Cerebellar nuclear complex (tissue), 1 donor: Measurements from ENCODE around the gene PRKAG1.
"Not testable (repeated sequence)": the region's sequence is repeated elsewhere in the genome, so short reads cannot be mapped to it uniquely, and the experiment has no call there.

Source experiments
- DNase-seq, 2 experiments: peaks; one replicate each; lab custom pipeline; 2025; lab: John Stamatoyannopoulos, UW

Gene PRKAG1

DNA sequence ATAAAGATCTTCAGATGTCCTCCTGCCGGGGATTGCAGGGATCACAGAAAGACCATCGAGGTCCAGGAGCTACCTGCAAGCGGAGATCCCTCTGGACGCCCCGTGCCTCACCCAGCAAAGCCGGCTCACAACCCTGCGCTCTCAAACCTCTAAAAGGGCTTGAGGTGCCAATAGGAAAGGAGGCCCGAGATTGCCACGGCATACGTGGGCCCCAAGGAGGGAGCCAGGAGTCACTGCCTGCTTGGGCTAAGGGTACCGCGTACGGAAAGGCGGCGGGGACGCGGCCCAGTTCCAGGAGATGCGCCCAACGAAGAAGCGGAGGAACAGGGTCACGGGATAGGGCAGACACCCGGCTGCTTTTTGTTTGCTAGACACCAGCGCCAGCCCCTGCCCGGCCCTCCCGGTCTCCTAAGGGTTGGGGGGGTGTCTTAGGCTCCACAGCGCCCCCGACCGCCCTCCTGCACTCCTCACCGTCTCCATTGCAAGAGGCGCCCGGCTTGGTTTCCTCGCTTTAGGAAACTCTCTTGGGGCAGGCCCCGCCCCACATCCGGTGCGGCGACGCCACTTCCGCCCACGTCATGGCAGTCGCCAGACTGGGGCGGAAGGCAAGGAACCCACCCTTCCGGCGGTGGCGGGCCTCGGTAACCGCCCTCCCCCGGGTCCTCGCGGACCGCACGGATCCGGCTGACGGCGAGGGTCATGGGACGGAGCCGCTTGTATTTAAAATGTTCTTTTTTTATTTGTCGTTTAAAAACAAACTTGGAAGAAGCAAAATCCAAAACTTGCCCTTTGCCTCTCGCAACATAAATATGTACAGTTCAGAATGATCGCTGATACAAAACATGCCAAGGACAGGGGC, at the start of gene PRKAG1:
Gene PRKAG1, minus strand, starts transcription at position 516 of the 859 bp plus-strand sequence. Its CDS starts 36 bp downstream, at position 480.
- DNase-seq, result peak; percentile 58 to 75

DNA sequence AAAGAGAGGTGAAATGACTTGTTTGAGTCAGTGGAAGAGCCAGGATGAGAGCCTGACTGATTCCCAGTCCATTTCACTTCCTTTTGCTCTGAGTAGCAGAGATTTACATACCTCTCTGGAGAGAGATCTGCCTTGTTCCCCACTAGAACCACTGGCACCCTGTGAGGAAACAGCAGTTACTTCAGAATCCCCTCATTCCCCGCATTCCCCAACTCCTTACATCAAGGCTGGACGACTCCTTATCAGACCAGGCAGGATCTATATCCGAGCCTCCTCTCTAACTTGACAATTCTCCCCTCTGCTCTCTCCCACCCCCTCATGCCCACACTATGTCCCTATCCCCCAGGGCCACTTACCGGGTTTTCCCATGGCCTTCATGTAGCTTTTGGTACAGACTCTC, 47.5 kb upstream of the PRKAG1 start:
- no peak for DNase-seq

DNA sequence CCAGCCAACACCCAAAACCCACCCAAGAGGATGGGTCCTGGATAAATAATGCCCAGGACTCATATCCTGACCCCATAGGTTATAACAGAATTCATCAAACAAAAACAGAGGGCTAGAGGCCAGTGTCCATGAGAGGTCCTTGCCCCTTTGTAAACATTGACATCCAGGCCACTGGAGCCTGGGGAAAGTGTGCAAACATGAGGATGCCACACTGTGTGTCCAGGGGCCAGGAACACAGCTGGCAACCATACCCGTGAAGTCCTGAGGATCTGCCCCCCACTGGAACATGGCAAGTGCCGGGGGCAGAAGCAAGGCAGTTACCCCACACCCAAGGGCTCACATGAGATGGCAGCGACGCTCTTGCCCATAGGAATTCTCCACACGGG, 46.2 kb upstream of the PRKAG1 start:
- no peak for DNase-seq

DNA sequence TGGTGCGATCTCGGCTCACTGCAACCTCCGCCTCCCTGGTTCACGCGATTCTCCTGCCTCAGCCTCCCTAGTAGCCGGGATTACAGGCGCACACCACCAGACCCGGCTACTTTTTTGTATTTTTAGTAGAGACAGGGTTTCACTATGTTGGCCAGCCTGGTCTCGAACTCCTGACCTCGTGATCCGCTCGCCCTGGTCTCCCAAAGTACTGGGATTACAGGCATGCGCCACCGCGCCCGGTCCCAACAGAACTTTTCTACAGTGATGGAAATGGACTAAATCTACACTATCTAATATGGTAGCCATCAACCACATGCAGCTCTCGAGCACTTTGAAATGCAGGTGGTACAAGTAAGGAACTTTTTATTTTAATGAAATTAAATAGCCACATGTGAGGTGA, 43.3 kb upstream of the PRKAG1 start:
- DNase-seq, result not testable (repeated sequence)

DNA sequence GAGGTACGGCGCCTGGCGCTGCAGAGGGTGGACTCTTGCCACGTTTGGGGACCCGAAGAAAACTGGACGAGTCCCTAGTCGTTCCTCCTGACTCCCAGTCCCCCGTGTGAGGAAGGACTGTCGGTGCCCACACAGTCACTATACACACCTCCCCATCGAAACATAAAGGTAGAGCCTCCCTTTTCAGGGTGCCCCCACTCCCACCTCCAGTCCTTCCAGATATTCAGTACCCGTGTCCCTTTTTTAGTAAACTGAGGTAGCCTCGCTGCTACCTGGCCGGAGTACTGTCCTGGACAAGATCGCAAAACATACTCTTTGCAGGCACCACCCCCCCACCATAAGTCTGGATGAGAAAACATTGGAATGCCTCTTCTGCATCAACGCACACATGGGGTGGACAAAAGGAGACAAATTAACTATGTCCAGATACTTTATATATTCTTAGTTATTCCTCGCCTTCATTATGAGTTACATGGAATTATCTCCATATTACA, 42.6 kb upstream of the PRKAG1 start:
- DNase-seq, result no peak

DNA sequence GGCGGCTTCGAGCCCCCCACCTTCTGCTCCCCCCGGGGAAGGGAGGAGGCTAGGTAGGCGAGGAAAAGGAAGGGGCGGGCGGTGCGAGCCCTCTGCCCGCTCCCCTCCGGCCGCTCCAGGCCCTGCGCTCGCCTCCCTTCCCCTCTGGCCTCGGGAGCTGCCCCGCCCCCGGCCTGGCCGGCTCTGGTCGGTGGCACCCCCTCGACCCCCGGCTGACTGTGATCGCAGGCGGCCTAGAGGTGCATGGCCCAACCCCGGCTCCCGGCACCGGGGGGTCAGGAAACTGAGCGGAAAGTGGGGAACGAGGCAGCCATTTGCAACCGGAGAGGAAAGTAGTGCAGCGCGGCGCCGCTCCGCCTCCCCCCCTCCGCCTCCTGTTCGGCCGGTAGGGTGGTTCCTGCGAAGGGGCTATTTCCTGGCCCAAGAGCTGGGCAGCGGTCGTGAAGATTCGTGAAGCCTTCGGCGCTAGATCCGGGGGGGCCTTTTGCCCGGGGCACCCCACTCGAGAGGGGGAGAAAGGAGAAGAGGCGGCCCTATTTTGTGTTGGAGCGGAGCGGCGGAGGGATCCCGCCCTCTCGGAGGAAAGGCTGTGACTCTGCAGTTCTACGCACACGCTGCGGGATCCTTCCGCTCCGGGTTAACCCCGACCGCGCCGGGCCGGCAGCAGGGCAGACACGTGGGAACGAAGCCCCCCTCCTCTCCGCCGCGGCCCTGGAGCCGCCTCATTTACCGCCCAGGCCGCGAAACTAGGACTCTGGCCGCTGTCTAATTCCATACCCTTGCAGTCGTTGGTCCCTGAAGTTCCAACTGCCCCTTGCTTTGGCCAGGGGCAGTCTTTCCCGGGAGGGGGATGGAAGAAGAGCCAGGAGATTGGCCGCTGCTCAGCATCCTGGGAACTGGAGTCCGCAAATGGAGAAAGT, 41.9 kb upstream of the PRKAG1 start, which contains the start of gene KMT2D:
Gene KMT2D, minus strand, starts transcription at position 558 of the 920 bp plus-strand sequence. CDS start 5,470 bp downstream, outside the sequence.
- DNase-seq, result peak in 1 of 2 experiments; percentile 58

DNA sequence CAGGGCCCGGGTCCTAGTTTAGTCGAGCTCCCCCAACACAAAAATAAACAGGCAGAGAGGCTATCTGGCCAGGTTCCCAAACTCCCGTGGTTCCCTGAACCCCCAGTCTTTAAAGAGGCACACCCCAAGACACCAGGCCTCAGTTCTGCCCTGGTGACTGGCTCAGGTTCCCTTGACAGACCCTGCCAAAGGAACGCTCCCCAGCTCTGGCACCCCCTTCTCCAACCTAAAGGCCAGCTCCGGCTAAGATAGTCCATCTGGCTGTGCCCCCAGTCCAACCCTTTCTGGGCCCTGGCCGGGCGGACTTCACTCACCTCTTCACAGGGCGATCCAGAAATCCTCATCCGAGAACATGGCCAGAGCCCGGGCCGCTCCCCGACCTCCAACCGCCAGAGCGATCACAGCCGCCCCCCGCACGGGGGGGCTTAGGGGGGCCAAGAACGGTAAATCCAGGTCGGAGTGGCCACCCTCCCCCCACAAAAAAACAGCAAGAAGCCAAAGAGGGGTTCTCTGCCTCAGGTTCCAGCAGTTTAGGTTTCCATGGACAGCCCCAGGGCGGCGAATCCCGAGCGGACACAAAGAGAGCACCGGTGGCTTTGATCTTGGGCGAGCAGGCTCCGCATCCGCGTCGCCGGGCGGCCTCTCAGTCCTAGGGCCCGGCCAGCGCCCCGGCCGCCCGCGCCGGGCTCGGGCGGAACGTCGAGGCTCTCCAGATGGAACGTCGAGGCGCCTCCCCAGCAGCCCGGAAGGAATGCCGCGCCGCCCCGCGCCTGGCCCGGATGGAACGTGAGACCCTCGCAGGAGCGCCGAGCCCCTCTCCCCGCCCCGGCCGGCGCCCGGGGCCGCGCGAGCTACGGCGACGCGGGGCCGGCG, 41.0 kb upstream of the PRKAG1 start:
- no peak for DNase-seq

DNA sequence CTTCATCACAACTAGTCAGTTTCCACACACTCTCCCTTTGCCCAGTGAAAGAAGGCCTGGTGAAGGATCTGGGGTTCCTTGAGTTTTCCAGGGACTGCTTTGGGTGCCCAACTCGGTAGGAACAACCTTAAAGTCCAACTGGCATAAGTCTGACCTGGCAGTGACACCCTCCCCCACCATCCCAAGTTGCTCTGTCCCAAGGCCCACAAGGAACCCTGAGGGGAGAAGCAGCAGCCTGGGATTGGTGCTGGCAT, 40.4 kb upstream of the PRKAG1 start:
- no peak for DNase-seq

DNA sequence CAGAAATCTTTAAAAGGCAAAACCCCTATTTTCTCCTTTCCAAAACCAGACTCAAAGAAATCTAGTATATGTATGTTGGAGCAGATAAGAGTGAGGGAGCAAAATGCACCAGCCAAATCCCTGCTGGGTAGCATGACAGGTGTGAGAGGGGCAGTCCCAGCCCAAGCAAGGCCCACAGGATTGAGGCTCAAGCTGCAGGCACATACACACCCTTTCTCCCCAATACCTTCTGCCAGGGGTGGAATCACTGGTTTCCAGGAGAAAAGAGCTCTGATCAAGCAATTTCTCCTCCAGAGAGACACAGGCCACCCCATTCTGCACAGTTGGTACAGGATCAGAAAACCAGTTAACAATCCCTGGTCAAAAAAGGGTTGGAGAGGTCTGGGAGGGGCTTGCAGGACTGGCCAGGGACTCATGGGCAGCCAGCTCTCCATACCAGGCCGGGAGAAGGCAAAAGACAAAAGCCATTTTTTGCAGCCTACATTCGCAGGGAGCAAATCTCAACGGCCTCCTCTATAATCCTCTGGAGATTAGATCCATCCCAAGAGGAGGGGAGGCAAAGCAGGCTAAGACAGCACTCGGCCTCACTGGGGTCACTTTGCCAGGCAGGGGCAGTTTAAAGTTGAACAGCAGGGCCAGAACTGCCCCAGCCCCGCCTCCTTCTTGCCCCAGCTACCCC, 39.9 kb upstream of the PRKAG1 start:
- DNase-seq, result no peak

DNA sequence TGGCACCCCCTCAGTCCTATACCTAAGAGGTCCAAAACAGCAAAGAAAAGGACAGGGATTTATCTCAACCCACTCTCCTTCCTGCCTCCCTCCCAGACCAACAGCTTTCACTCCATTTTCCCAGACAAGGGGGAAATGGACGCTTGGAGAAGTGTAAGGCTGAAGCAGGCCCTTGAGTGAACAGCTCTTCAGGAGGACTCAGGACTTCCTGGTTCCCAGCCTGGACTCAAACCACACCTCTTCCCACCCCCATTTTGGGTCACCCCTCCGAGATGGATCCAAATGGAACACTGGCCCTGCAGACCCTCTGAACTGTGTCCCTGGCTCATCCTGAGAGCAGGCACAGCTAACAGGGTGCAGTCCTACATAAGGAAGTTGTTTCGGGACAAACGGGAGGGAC, 39.3 kb upstream of the PRKAG1 start:
- DNase-seq, result no peak

DNA sequence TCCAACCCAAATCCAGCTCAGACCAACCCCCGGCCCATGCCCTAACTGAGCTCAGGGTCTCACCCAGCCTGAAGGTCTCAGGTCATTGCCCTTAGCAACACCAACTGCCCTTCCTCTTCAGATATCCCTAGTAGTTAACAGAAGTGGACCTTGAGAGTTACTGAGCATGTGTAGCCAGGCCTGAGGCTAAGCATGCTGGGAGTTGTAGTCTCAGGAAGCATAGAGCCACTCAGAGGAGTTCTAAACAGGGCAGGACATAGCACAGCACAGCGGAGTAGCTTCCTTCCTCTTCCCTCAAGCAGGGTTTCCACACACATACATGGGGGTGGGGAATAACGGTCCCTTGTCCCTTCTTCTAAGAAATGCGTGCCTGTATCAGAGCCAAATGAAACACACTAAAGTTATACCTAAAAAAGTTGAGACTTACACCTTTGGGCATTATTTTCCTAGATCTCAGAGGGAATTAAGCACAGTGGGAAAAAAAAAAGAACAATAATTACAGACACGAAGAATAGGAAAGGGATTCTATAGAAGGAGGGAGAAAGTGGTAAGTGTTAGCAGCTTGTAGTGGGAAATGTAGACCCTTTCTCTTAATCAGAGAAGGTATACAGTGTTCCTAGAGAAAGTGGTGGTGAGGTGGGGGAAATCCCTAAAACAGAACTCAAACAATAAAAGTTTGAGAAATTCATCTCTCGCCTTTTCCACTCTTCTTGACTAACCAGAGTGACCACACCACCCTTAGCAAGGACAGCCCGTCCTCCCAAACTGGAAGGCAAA, 37.6 kb upstream of the PRKAG1 start:
- DNase-seq, result no peak

DNA sequence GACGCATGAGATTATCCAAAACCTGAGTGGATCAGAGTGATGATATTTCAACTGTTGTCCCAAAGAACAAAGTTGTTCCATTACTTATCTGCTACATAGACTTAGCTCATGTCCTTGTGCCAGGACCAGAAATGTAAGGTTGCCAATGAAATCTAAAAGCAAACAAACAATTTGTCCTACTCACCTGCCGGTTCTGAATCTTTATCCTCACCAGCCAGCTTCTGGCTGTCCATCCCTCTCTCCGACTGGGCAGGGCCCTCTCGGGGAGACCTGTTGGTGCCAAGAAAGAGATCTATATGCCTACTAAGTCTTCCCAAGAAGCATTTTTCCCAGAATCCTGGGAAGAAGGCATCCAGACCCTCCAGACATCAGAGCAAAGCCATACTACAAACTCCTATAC, 36.5 kb upstream of the PRKAG1 start:
- DNase-seq, result no peak

DNA sequence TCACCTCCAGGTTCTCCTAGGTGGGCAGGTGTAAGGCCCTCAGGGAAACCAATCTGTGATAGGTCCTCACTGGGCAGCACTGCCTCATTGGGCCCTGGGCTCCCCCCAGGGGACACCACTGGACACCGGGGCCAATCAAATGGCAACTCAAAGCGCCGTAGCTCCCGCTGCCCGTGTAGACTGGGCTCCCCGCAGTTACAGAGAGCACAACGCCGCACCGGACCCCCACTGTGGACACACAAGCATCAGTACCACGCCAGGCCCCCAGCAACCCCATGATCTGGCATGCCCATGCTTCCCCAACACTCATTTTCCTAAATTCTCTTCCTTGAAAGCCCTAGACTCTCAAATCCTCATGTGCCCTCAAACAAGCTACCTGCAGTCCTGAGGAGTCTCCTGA, 35.9 kb upstream of the PRKAG1 start:
- no peak for DNase-seq

DNA sequence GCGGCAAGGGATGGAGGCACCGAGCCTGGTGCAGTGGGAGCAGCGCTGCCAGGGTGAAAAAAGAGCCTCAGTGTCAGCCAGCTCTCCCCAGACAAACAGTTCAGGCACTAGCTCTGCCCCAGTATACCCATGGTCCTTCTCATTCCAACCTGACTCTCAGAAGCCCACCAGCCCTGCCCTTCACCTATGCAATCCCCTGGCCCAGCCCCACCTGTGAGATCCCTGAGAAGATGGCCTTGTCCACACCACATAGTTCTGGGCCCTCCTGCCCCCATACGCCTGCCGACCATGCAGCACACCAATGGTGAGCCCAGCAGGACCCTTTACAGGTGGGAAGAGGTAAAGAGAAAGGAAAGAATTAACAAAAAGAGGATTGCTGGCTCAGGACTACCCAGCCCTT, 35.5 kb upstream of the PRKAG1 start:
- no peak for DNase-seq

DNA sequence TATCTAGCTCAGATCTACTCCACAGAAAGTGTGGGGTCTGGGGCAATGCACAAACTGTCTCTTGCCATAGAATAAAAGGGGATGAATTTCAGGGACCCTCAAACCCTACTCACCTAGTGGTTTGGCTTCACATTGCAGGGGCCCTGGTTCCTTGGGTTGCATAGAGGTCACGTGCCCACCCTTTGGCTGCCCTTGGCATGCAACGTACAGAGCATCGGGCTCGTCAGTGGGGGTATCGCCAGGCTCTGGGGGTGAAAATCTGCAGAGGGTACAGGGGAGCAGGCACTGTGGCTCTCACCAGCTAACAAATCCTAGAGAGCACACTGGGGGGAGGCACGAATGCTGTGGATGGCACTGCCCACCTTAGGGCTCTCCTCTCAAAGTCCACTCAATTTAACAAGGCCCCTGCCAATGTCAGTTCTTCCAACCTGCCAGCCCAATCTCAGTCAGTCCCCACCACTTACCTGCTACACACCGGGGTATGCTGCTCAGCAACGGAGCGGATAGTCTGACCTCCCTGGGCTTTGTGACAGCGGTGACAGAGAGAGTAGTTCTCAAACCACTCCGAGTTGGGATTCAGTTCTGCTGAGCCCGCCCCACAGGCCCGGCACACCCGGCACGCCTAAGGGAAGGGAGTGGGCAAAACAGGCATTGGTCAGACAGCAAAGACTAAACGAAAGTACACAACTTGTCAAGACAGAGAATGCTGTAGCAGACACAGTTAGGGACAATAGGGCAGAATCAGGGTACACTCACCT, 34.1 kb upstream of the PRKAG1 start:
- no peak for DNase-seq

DNA sequence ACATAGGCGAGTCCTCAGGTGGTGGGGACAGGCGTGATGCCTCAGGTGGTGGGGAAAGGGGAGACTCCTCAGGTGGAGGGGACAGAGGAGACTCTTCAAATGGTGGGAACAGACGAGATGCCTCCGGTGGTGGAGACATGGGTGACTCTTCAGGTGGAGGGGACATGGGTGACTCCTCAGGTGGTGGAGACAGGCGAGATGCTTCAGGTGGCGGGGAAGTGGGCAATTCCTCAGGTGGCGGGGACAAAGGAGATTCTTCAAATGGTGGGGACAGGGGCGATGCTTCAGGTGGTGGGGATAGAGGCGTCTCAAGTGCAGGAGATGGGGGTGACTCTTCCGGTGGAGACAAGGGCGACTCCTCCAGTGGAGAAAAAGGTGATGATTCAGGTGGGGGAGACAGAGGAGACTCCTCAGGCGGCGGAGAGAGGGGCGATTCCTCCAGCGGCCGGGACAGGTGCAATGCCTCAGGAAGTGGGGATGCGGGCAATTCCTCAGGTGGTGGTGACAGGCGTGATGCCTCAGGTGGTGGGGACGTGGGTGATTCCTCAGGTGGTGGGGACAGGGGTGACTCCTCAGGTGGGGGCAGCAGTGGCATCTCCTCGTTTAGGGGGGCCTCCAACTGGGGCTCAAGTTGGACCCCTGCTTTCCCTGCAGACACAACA, 33.3 kb upstream of the PRKAG1 start:
- DNase-seq, result no peak

DNA sequence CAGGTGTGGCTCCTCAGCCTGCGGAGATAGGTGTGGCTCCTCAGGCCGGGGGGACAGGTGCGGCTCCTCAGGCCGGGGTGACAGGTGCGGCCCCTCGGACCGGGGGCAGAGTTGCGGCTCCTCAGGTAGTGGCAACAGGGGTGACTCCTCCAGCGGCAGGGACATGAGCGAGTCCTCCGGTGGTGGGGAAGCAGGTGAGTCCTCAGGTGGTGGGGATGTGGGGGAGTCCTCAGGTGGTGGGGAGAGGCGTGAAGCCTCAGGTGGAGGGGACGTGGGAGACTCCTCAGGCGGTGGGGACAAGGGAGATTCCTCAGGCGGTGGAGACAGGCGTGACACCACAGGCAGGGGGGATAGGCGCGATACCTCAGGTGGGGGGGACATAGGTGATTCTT, 32.8 kb upstream of the PRKAG1 start:
- no peak for DNase-seq

DNA sequence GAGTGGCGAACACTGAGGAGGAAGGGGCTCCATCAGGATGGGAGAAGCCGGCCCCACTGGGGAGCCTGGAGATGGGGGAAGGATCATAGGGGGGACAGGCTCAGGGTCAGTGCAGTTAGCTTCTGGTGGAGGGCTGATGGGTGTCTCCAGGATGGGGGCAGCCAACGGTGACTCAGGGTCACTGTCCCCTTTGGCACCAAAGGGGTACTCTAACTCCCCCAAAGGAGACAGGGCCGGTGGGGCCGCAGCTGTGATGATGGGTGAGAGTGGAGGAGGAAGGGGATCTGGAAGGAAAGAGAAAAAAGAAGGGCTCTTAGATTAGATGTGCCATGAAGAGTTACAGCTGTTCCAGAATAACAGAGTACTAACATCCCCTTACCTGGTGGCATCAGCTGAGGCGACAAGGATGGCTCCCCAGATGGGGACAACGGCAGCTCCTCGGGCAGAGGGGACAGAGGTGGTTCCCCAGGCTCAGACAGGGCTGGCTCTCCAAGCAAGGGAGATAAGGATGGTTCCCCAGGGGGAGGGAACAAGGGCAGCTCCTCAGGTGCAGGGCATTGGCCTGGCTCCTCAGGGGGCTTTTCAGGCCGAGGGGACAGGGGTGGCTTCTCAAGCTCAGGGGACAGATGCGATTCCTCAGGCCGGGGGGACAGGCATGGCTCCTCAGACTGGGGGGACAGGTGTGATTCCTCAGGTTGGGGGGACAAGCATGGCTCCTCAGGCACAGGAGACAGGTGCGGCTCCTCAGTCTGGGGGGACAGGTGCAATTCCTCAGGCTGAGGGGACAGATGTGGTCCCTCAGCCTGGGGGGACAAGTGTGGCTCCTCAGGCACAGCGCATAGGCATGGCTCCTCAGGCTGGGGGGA, 32.2 kb upstream of the PRKAG1 start:
- no peak for DNase-seq
